Fibroblast of mammary gland (primary cell): ENCODE measurements around the gene FHL3.

ENCODE experiments used
- DNase-seq: peaks from one replicate; pipeline ENCODE4 v3.0.0-alpha.2; 2010; ENCODE audit warnings: low read depth
- H3K4me3 ChIP-seq: 2 replicates; pipeline ENCODE4 v1.5.1; 2011; ENCODE audit warnings: low read depth, mild to moderate bottlenecking, low read length, moderate library complexity; ENCODE audit not compliant: control insufficient read depth
- TF ChIP-seq, protein P1 (sequence below): conservative IDR thresholded peaks from 2 replicates; pipeline ENCODE4 v1.5.1; 2011; ENCODE audit warnings: low read depth, low read length, inconsistent platforms; ENCODE audit not compliant: control insufficient read depth, insufficient read depth

Gene FHL3, protein sequence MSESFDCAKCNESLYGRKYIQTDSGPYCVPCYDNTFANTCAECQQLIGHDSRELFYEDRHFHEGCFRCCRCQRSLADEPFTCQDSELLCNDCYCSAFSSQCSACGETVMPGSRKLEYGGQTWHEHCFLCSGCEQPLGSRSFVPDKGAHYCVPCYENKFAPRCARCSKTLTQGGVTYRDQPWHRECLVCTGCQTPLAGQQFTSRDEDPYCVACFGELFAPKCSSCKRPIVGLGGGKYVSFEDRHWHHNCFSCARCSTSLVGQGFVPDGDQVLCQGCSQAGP

DNA sequence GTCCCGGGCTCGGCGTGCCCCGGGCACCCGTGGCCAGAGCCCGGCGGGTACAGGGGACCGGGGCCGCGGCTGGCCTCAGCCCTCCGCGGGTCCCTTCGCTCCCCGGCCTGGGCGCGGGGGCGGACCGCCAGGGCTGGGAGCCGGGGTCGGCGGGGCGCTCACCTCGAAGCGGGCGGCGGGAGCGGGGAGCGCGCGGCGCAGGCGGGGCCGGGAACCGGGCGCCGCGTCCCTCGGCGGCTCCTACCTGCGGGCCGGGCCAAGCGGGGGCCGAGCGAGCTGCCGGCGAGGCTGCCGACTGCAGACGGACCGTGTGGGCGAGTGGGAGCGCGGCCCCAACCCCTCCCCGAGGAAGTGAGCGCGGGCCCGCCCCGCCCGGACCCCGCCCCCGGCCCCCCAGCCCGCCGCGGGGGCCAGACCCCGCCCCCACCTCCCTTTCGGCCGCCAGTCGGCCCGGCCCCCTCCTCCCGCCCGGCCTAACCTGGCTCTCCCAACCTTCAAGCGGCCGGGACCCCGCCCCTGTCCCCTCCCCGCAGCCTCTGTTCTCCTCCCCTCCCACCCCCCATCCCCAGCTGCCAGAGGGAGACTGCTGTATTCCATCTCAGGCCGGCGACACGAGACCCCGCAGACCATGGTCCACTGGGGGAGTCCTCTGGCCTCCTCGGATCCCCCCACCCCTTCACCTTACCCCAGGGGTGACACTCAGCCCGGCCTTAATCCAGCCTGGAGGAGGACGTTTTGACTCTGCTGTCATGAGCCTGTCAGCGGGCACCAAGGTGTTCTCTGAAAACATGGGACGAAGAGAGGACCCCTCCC is at the start of gene FHL3:
TSS of gene FHL3 (minus strand) at position 320 of the 813 bp plus-strand sequence. CDS start 6,102 bp downstream, outside the sequence.
- DNase-seq = no peak
- TF ChIP-seq, protein P1, sequence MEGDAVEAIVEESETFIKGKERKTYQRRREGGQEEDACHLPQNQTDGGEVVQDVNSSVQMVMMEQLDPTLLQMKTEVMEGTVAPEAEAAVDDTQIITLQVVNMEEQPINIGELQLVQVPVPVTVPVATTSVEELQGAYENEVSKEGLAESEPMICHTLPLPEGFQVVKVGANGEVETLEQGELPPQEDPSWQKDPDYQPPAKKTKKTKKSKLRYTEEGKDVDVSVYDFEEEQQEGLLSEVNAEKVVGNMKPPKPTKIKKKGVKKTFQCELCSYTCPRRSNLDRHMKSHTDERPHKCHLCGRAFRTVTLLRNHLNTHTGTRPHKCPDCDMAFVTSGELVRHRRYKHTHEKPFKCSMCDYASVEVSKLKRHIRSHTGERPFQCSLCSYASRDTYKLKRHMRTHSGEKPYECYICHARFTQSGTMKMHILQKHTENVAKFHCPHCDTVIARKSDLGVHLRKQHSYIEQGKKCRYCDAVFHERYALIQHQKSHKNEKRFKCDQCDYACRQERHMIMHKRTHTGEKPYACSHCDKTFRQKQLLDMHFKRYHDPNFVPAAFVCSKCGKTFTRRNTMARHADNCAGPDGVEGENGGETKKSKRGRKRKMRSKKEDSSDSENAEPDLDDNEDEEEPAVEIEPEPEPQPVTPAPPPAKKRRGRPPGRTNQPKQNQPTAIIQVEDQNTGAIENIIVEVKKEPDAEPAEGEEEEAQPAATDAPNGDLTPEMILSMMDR = no peak
- peak within 1 kb of the TSS; percentile 92 for H3K4me3 ChIP-seq

DNA sequence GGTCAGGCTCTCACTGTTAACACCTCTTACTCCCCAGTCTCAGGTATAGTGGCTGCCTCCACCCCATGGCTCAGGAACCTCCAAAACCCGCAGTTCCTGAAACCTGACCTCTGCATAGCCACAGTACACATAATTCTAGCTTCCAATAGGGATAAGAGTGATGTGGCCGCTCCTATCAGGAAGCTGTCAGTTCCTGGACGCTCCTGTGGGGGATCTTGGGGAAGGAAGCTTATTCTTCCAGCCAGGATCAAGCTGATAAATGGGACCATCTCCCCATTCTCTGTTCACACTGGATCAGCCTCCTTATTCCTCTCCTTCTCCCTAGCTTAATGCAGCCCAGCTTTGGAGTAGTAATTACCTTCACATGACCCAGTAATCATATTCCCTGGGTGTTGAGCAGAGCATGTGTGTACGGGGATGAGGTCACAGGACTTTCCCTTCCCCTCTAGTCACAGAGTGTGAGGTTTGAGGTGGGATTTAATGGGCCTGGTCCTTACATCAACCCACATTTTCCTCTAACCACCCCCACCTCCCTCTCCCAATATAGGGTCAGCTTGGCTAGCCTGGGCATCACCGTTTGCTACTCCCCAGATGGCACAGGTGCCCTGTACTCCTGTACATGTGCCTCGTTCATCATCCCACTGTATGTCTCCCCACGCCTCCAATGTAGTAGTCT is 48.2 kb upstream of the FHL3 start:
- TF ChIP-seq, protein P1 = no peak
- no peak for DNase-seq
- H3K4me3 ChIP-seq = no peak overlapping the region

DNA sequence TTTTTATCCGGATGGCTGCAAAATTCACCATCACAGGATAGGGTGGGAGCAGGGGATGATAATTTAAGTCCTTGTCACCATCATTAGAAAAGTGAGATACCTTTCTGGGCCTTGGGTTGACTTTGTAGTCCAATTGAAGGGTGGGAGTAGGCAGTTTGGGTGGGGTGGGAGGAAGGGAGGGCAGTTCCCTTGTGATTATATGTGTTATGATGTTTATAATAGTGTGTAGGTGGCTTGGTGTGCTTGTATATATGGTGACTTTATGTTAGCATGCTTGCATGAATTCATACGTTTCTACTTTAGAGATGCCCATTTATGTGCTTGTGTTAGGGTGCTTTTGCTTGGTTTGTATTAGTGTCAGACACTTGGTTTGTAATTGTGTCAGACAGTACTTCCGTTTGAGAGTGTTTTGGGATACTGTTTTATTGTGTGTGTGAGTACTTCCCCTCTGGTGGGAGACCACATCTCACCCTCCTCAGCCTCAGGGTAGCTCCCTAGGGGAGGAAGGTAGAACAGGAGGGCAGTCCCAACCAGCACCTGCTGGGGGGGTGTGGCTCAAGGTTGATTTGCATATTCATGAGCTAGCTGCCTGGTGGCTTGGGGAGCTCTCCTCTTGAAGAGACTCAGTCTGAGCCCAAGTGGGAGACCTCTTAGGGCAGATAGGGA is 47.6 kb upstream of the FHL3 start:
- DNase-seq = no peak
- TF ChIP-seq, protein P1 = no peak
- no peak overlapping the region for H3K4me3 ChIP-seq

DNA sequence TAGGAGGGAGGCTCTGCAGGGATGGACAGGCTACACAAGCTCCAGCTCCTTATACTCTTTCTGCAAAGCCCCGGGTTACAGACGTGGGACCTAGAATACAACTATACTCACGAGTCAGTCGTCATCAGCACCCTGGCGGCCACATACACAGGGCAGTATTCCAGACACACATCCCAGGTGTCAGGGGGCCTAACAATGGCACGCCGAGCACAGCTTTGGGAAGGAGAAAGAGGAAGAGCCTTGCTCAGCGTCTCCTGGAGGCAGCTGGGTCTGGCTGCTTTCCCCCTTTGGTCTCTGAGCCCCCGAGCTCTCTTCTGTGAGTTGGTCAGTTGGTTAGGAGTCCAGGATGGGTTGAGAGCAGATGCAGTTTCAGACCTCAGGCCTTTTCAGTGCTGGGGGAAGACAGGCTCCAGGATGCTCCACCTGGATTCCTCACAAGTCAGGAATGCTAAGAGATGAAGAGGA is 45.8 kb upstream of the FHL3 start:
- no peak overlapping the region for H3K4me3 ChIP-seq
- no peak for DNase-seq
- TF ChIP-seq, protein P1 = no peak

DNA sequence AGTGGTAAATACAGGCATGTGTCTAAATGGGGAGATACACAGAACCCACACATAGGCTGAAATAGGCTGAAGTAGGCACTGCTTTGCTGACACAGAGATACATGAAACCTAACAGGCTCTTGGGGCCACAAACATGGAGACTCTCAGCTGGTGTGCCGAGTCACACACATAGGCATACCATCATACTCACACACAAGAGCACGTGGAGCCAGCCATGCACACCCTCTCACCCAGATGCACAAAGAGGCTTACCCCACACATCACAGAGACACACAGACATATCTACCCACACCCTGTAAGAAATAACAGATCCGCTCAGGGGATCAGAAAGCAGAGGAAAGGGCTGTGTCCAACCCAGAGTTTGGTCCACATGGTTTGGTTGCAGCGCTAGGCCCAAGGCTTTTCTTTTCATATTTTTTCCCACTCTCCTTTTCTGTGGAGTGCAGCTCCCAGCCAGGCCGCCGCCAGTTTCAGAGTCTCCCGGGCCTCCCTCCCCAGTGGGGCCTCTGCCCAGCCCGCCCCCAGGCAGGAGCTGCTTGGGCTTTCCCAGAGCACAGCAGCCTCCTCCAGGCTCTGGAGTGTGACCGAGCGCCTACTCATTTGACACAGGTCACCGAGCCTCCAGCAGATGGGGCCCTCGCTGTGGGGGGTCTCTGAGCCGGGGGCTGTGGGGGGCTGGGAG is 45.2 kb upstream of the FHL3 start:
- DNase-seq = no peak
- TF ChIP-seq, protein P1 = no peak
- no peak overlapping the region for H3K4me3 ChIP-seq

DNA sequence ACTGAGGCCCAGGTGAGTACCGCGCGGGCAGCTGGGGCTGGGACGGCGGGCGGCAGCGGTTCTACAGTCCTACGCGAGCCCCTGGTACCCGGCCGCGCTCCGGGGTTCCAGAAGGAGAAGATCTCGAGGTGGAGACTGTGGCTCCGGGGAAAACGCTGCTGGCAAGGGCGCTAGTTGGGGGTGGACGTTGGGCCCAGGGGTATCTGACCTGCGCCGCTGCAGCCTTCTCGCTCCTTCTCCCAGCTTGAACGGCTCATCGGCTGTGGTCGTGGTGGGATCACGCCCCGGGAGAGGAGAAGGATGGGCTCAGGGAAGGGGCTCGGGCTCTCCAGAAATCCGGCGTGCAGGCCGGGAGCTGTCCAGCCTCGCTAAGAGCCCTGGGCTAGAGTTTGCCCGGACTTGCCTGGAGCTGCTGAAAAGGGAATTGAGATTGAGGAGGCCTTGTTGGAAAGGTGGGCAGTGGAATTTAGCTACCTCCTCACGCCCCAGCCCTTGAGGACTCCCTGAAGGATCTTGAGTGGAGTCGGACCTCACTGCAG is 42.4 kb upstream of the FHL3 start:
- DNase-seq = peak; percentile 26
- peak overlapping the region; percentile 33 for H3K4me3 ChIP-seq
- TF ChIP-seq, protein P1 = no peak
